Upper lobe of left lung (tissue), 4 donors: ENCODE data around the gene FNDC3A.

Source experiments
- EP300 ChIP-seq, 4 donors: sonication (generic); formaldehyde crosslinking; IDR thresholded peaks; one replicate each; pipeline ENCODE4 v1.5.1; 2017; ENCODE audit warnings: antibody characterized with exemption in 4 of 4, control low read depth in 2 of 4
- POLR2A ChIP-seq, 4 donors: fragments of 450-650 bp; IDR thresholded peaks; one replicate each; pipeline ENCODE4 v1.5.1; 2016 to 2017; ENCODE audit warnings: antibody characterized with exemption in 4 of 4, mild to moderate bottlenecking in 2 of 4
- POLR2AphosphoS5 ChIP-seq, 2 donors: sonication (generic); formaldehyde crosslinking; IDR thresholded peaks; one replicate each; pipeline ENCODE4 v1.5.1; 2017; ENCODE audit warnings: antibody characterized with exemption in 2 of 2
- TF ChIP-seq, protein P1 (sequence below), 6 experiments: fragments of 450-650 bp in 4 of 6; fragments of 200-600 bp in 2 of 6; sonication (generic) in 2 of 6; IDR thresholded peaks; one replicate each; pipeline ENCODE4 v1.5.1; 2016 to 2019; ENCODE audit warnings: antibody characterized with exemption in 6 of 6

DNA sequence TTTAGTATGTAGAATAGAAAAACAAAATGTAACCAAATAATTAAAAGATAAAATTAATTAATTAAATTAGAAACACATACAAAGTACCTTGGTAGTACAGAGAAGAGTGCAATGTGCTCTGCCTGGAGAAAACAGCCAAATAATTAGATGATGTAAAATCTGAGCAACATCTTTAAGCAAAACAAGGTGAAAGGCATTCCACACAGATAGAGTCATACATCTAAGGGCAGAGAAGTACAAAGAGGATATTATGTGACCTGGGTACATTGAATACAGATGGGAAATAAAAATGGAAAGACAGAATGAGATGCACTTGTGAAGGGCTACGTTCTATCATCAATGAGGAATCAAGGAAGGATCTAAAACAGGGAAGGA, 25.2 kb upstream of the FNDC3A start:
- TF ChIP-seq, protein P1, sequence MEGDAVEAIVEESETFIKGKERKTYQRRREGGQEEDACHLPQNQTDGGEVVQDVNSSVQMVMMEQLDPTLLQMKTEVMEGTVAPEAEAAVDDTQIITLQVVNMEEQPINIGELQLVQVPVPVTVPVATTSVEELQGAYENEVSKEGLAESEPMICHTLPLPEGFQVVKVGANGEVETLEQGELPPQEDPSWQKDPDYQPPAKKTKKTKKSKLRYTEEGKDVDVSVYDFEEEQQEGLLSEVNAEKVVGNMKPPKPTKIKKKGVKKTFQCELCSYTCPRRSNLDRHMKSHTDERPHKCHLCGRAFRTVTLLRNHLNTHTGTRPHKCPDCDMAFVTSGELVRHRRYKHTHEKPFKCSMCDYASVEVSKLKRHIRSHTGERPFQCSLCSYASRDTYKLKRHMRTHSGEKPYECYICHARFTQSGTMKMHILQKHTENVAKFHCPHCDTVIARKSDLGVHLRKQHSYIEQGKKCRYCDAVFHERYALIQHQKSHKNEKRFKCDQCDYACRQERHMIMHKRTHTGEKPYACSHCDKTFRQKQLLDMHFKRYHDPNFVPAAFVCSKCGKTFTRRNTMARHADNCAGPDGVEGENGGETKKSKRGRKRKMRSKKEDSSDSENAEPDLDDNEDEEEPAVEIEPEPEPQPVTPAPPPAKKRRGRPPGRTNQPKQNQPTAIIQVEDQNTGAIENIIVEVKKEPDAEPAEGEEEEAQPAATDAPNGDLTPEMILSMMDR (IDR thresholded peaks at IDR 0.05) = no peak
- no peak for TF ChIP-seq POLR2A (IDR thresholded peaks at IDR 0.05)
- no peak for TF ChIP-seq EP300 (IDR thresholded peaks at IDR 0.05)
- TF ChIP-seq POLR2AphosphoS5 (IDR thresholded peaks at IDR 0.05) = no peak
